Measurements from ENCODE around the gene SERINC5.
"Not testable (repeated sequence)": the region's sequence is repeated elsewhere in the genome, so short reads cannot be mapped to it uniquely, and the experiment has no call there.

SERINC5 gene

DNA sequence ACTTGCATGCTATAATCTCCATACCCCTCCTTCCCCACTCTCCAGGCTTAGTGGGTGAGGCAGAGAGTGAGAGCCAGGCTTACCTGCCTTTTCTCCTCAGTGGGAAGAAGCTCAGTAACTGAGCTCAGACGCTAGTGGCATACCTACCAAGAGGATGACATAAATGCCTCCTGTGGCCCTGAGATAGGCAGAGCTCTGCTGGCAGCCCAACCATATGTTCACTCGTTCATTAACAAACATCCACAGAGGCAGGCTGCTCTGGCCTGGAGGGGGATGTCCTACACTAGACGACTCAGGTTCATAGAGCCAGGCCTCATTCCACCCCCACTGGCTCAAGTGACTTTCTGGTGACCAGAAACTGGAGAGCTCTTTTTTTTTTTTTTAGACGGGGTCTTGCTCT is 139.4 kb downstream of the SERINC5 start:
- H3K4me3 ChIP-seq (ENCODE audit: low read length) = no peak overlapping the region
- no peak for DNase-seq (ENCODE audit: low read depth)
- no peak for TF ChIP-seq CTCF (conservative IDR thresholded peaks at IDR 0.05; ENCODE audit: low read length)

- H3K4me3 ChIP-seq (ENCODE audit: low read length) = no peak overlapping the region
- no peak for DNase-seq (ENCODE audit: low read depth)
- TF ChIP-seq CTCF (conservative IDR thresholded peaks at IDR 0.05; ENCODE audit: low read length) = no peak
Observed at GRCh38 chr5:80116000-80116399, 139.8 kb downstream of the SERINC5 start.

- no peak overlapping the region for H3K4me3 ChIP-seq (ENCODE audit: low read length)
- no peak for TF ChIP-seq CTCF (conservative IDR thresholded peaks at IDR 0.05; ENCODE audit: low read length)
- DNase-seq (ENCODE audit: low read depth) = no peak
Observed at GRCh38 chr5:80114860-80115259, 141.0 kb downstream of the SERINC5 start.

GRCh38 chr5:80111376-80111990 is 144.4 kb downstream of the SERINC5 start:
- DNase-seq (ENCODE audit: low read depth); H3K4me3 ChIP-seq (ENCODE audit: low read length): not testable (repeated sequence)

DNA sequence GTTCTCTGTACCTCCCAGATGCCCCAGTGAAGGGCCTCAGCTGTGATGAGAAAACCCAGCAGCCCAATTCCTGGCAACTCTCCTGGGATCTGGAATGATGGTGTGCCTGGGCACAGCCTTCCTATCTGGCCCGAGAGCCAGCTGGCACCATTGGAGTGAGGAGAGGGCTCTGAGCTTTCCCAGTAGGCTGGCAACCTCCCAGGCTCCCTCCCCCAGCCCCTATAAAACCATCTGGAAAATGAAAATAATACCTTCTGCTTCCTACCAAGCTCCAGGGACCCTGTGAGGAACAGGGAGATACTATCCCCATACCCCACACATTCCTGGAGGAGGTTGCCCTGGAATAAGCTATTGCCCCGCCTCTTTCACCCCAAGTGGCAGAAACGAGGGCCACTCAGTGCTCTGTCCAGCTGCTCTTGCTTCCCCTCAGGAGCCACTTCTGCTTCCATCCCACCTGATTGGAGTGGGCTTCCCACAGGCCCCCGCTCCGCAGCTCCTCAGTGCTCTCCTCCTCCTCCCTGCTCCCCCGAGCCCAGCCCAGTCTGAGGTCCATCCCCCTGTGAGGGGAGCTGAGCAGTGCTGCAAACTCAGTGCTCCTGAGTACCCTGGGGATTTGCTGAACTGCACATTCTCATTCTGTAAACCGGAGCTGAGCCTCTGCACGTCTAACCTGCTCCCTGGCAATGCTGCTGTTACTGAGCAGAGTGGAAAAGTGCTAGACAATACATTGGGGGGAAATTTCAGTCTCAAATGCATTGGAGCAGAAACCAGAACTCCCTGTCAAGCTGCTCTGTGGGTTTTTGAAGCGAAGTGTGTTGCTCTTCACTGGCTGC is 146.0 kb downstream of the SERINC5 start:
- TF ChIP-seq CTCF (conservative IDR thresholded peaks at IDR 0.05; ENCODE audit: low read length) = no peak
- H3K4me3 ChIP-seq (ENCODE audit: low read length) = no peak overlapping the region
- DNase-seq (ENCODE audit: low read depth) = no peak

DNA sequence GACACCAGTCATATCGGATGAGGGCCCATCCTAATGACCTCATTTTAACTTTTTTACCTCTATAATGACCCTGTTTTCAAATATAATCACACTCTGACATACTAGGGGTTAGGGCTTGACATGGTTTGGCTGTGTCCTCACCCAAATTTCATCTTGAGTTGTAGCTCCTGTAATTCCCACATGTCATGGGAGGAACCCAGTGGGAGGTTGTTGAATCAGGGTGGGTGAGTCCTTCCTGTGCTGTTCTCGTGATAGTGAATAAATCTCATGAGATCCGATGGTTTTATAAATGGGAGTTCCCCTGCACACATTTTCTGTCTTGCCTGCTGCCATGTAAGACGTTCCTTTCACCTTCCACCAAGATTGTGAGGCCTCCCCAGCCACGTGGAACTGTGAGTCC is 148.9 kb downstream of the SERINC5 start:
- H3K4me3 ChIP-seq (ENCODE audit: low read length) = no peak overlapping the region
- no peak for DNase-seq (ENCODE audit: low read depth)
- no peak for TF ChIP-seq CTCF (conservative IDR thresholded peaks at IDR 0.05; ENCODE audit: low read length)

DNA sequence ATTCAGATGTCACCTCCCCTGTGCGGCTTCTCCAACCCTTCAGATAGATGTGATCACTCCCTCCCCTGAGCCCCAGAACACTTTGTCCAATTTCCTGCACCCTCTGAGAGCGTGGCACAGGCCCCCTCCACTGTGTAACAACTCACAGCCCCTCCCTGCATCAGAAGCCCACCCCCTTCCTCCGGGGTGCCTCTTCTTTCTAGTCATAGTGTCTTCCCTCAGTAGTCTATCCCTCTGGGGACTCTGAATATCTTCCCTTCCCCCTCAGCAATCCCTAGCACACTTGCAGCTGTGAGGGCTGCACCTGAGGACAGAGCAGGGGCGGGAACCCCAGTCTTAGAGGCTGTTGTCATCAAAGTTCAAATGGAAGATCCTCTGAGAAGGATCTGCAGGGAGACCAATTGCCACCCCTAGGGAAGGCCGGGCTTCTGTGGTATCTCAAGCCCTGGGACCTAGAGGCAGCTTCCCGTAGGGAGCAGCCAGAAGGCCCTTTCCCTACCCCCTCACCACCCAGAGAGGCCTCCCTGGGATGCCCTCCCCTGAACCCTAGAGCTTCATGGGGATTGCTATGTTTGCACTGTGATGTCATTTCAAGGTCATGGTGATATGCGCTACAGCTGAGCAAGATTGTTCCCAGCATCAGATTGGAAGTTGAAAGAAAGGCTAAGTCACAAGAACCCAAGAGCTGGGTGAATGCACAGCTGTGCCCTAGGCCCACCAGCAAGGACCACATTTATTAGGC is 150.0 kb downstream of the SERINC5 start:
- H3K4me3 ChIP-seq (ENCODE audit: low read length) = no peak overlapping the region
- no peak for DNase-seq (ENCODE audit: low read depth)
- no peak for TF ChIP-seq CTCF (conservative IDR thresholded peaks at IDR 0.05; ENCODE audit: low read length)
